Glutamatergic neuron (in vitro differentiated cells): ENCODE results near the gene DAB2IP. TPM values are rescaled to one million over a fixed set of nuclear protein-coding genes. Genes with fewer than 3 reads are reported as not detected.

ENCODE experiments used
- DNase-seq: peaks from one replicate; pipeline ENCODE4 v3.0.0; 2022
- H3K27ac Mint-ChIP-seq: one replicate; pipeline ENCODE4 v1.8.0; 2020; ENCODE audit warnings: mild to moderate bottlenecking, mixed read lengths, inconsistent platforms; ENCODE audit not compliant: unreplicated experiment
- H3K27me3 Mint-ChIP-seq: one replicate; pipeline ENCODE4 v1.8.0; 2020; ENCODE audit warnings: mild to moderate bottlenecking, moderate library complexity, mixed read lengths, inconsistent platforms; ENCODE audit not compliant: unreplicated experiment
- H3K36me3 Mint-ChIP-seq: one replicate; pipeline ENCODE4 v1.8.0; 2020; ENCODE audit warnings: mild to moderate bottlenecking, mixed read lengths, inconsistent platforms; ENCODE audit not compliant: unreplicated experiment
- H3K4me1 Mint-ChIP-seq: one replicate; pipeline ENCODE4 v1.8.0; 2020; ENCODE audit warnings: mild to moderate bottlenecking, low read depth, mixed read lengths, inconsistent platforms; ENCODE audit not compliant: unreplicated experiment
- H3K4me3 Mint-ChIP-seq: one replicate; pipeline ENCODE4 v1.8.0; 2020; ENCODE audit warnings: mild to moderate bottlenecking, mixed read lengths, inconsistent platforms; ENCODE audit not compliant: unreplicated experiment
- H3K9me3 Mint-ChIP-seq: one replicate; pipeline ENCODE4 v1.8.0; 2020; ENCODE audit warnings: mild to moderate bottlenecking, moderate library complexity, mixed read lengths, inconsistent platforms; ENCODE audit not compliant: unreplicated experiment
- total RNA-seq: library from RNA; stranded (reverse); fragmentation: NEBNext Ultra II Directional; extraction: Animal tissue kit (Norgen Biotek cat#: 25700); gene quantifications from one replicate; pipeline ENCODE4 v1.2.1, GENCODE V29; 2021; ENCODE audit not compliant: unreplicated experiment
- TF ChIP-seq, protein P1 (sequence below): fragments of 200-600 bp; sonication (generic); IDR thresholded peaks from one replicate; pipeline ENCODE4 v1.5.0; 2021; ENCODE audit not compliant: partially characterized antibody, unreplicated experiment

DAB2IP gene
- total RNA-seq, 1 donor from 2014 or later, result 32.9 TPM

- H3K9me3 Mint-ChIP-seq, result peaks cover 2% of the 10 kb centered on the region
- no peaks in the 10 kb centered on the region for H3K27me3 Mint-ChIP-seq
- DNase-seq, result no peak
- peaks cover 11% of the 10 kb centered on the region for H3K36me3 Mint-ChIP-seq
- TF ChIP-seq, protein P1, sequence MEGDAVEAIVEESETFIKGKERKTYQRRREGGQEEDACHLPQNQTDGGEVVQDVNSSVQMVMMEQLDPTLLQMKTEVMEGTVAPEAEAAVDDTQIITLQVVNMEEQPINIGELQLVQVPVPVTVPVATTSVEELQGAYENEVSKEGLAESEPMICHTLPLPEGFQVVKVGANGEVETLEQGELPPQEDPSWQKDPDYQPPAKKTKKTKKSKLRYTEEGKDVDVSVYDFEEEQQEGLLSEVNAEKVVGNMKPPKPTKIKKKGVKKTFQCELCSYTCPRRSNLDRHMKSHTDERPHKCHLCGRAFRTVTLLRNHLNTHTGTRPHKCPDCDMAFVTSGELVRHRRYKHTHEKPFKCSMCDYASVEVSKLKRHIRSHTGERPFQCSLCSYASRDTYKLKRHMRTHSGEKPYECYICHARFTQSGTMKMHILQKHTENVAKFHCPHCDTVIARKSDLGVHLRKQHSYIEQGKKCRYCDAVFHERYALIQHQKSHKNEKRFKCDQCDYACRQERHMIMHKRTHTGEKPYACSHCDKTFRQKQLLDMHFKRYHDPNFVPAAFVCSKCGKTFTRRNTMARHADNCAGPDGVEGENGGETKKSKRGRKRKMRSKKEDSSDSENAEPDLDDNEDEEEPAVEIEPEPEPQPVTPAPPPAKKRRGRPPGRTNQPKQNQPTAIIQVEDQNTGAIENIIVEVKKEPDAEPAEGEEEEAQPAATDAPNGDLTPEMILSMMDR, result no peak
- H3K27ac Mint-ChIP-seq, result no peak overlapping the region
- no peak overlapping the region for H3K4me3 Mint-ChIP-seq
- peaks cover 17% of the 10 kb centered on the region for H3K4me1 Mint-ChIP-seq
Observed at GRCh38 chr9:121808781-121809180, 157.3 kb downstream of the DAB2IP start.

DNA sequence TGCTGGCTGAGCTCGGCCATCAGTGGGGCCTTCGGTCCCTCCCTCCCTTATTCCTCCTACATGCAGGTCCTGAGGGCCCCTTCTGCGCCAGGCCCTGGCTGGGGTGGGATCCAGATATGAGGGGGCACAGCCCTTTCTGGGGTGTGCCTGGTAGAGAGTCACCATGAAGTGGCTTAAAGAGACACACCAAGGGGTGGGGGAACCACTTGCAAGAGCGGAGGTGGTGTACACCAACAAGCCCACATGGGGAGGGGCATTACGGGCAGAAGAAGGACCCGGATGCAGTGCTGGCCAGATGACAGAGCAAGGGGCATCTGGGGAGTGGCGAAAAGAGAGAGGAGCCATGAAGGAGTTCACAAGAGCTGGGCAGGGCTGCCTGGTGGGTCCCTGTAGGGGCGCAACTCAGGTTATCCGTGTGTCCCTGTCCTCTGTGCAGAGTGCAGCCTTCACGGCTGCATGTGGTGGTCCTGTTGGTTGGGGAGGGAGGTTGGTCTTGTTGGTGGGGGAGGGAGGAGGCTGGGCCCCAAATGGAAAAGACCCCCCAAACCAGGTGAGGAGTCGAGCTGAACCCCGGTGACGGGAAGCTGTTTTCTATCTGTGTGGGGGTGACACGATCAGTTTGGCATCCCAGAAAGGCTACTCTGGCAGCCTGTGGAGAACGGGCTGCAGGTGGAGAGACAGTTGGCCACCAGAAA lies 158.1 kb downstream of the DAB2IP start:
- Mint-ChIP-seq H3K27me3 (no peaks in the 10 kb centered on the region), H3K4me1 (peaks cover 21% of the 10 kb centered on the region), H3K36me3 (peaks cover 6% of the 10 kb centered on the region), H3K9me3 (peaks cover 2% of the 10 kb centered on the region), H3K27ac (no peak overlapping the region), H3K4me3 (no peak overlapping the region)
- TF ChIP-seq, protein P1, result no peak
- no peak for DNase-seq

DNA sequence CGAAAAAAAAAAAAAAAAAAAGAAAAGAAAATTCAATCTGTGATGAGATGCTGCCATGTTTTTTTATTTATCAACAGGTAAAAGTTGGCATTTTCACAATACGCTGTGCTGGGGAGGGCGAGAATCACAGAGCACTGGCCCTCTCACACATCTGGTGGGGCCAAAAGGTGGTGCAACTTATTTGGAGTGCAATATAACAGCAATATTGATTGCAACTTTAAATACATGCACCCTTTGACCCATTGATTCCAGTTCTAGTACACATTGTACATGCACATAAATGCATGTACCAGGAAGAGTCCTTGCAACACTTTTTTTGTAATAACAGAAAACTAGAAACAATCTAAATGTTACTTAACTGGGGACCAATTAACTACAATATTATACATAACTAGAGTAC lies 159.1 kb downstream of the DAB2IP start:
- Mint-ChIP-seq H3K36me3 (no peaks in the 10 kb centered on the region), H3K4me3 (no peak overlapping the region), H3K4me1 (peaks cover 29% of the 10 kb centered on the region), H3K9me3 (no peaks in the 10 kb centered on the region), H3K27ac (no peak overlapping the region), H3K27me3 (no peaks in the 10 kb centered on the region)
- no peak for DNase-seq
- TF ChIP-seq, protein P1, result no peak

- DNase-seq, result no peak
- H3K36me3 Mint-ChIP-seq, result no peaks in the 10 kb centered on the region
- no peak overlapping the region for H3K4me3 Mint-ChIP-seq
- TF ChIP-seq, protein P1, result no peak
- no peak overlapping the region for H3K27ac Mint-ChIP-seq
- H3K27me3 Mint-ChIP-seq, result no peaks in the 10 kb centered on the region
- H3K9me3 Mint-ChIP-seq, result no peaks in the 10 kb centered on the region
- H3K4me1 Mint-ChIP-seq, result peaks cover 33% of the 10 kb centered on the region
Observed at GRCh38 chr9:121811140-121811539, 159.7 kb downstream of the DAB2IP start.

DNA sequence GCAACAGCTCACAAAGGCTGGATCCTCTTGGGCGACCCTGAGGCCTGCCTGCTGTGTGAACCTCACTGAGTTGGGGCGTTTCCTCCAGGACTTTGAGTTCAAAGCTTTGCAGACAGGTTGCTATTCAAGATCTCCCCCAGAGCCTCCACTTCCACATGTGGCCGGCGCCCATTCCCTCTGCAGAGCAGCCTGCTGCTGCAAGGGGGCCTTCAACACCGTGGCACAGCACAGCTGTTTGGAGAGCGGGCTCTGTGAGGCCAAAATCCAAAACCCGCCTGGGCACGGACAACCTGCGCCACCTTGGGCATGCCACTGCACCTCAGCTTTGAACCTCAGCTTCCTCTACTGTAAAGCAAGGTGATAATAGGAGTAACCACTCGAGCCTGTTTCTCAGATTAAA lies 160.3 kb downstream of the DAB2IP start:
- H3K27ac Mint-ChIP-seq, result peak overlapping the region; percentile 53
- no peaks in the 10 kb centered on the region for H3K36me3 Mint-ChIP-seq
- no peak for DNase-seq
- peaks cover 2% of the 10 kb centered on the region for H3K27me3 Mint-ChIP-seq
- H3K4me3 Mint-ChIP-seq, result no peak overlapping the region
- TF ChIP-seq, protein P1, result no peak
- H3K9me3 Mint-ChIP-seq, result peaks cover 2% of the 10 kb centered on the region
- H3K4me1 Mint-ChIP-seq, result peaks cover 38% of the 10 kb centered on the region
